ENCODE data around the gene UBE2G2. TPM values are rescaled to one million over a fixed set of nuclear protein-coding genes. Genes with fewer than 3 reads are reported as not detected.

Gene UBE2G2
- total RNA-seq, 6 experiments from 2014 or later = 53.5 to 73.3 (median 61.0) TPM

GRCh38 chr21:44815852-44816628 lies 14.4 kb upstream of the UBE2G2 start:
- no peak for DNase-seq
- Mint-ChIP-seq H3K36me3 (ENCODE audit: low read depth) (peaks cover 11% of the 10 kb centered on the region; the same call in 1 of the 2 replicates), H3K27me3 (ENCODE audit: insufficient read depth) (no peaks in the 10 kb centered on the region; the same call in 1 of the 2 replicates), H3K9me3 (no peaks in the 10 kb centered on the region), H3K4me1 (ENCODE audit: low read depth) (peaks cover 33% of the 10 kb centered on the region), H3K4me3 (peak overlapping the region; percentile 83), H3K27ac (peak overlapping the region; percentile 22; the same call in 1 of the 2 replicates)
- TF ChIP-seq, protein P1, sequence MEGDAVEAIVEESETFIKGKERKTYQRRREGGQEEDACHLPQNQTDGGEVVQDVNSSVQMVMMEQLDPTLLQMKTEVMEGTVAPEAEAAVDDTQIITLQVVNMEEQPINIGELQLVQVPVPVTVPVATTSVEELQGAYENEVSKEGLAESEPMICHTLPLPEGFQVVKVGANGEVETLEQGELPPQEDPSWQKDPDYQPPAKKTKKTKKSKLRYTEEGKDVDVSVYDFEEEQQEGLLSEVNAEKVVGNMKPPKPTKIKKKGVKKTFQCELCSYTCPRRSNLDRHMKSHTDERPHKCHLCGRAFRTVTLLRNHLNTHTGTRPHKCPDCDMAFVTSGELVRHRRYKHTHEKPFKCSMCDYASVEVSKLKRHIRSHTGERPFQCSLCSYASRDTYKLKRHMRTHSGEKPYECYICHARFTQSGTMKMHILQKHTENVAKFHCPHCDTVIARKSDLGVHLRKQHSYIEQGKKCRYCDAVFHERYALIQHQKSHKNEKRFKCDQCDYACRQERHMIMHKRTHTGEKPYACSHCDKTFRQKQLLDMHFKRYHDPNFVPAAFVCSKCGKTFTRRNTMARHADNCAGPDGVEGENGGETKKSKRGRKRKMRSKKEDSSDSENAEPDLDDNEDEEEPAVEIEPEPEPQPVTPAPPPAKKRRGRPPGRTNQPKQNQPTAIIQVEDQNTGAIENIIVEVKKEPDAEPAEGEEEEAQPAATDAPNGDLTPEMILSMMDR (IDR thresholded peaks at IDR 0.05) = no peak

DNA sequence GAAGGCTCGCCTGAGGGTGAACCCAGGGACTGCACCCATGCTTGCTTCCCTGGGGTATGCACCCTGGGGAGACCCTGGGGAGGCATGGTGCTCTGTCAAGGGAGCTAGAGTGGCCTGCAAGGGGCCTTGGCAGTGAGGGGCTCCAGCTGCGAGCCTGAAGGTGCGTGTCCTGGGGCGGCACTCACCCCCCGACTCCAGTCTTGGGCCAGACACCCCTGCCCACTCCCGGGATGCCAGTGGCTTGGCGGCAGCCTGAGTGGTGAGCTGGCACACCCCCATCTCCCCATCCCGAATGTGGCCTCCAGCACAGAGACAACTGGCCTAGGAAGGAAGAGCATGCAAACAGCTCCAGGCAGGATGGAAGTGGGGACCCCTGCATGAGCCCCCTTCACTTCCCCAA lies 13.6 kb upstream of the UBE2G2 start:
- DNase-seq = no peak
- Mint-ChIP-seq H3K4me3 (no peak overlapping the region), H3K36me3 (ENCODE audit: low read depth) (peaks cover 11% of the 10 kb centered on the region; the same call in 1 of the 2 replicates), H3K9me3 (no peaks in the 10 kb centered on the region), H3K4me1 (ENCODE audit: low read depth) (peaks cover 25% of the 10 kb centered on the region), H3K27ac (no peak overlapping the region; the same call in 1 of the 2 replicates), H3K27me3 (ENCODE audit: insufficient read depth) (no peaks in the 10 kb centered on the region; the same call in 1 of the 2 replicates)
- TF ChIP-seq, protein P1 (IDR thresholded peaks at IDR 0.05) = no peak

- Mint-ChIP-seq H3K9me3 (no peaks in the 10 kb centered on the region), H3K36me3 (ENCODE audit: low read depth) (peaks cover 6% of the 10 kb centered on the region; the same call in 1 of the 2 replicates)
These were observed 12.9 kb upstream of the UBE2G2 start for GRCh38 chr21:44814498-44815023.

DNA sequence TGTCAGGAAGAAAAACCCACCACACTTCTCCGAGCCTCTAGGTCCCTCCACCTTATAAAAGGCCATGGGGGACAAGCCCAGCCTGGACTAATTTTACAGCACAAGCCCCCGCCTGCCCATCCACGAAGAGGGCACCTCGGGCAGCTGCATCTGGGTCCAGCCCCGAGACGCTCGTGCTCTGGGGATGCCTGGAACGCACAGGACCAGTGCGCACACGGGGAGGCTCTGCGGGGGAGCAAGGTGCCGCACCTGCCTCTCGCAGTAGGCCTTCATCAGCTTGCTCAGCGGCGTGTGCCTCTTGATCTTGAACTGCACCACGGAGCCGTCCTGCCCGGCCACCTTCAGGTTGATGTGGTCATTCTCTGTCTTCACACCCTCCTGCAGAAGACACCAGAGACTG lies 12.1 kb upstream of the UBE2G2 start:
- H3K36me3 Mint-ChIP-seq (ENCODE audit: low read depth) = 0 out of 2 replicates have a peak, but pooled peaks cover 4% of the 10 kb centered on the region
- DNase-seq = no peak
- H3K4me1 Mint-ChIP-seq (ENCODE audit: low read depth) = peaks cover 19% of the 10 kb centered on the region
- TF ChIP-seq, protein P1 (IDR thresholded peaks at IDR 0.05) = no peak
- no peaks in the 10 kb centered on the region for H3K9me3 Mint-ChIP-seq
- H3K27ac Mint-ChIP-seq = no peak overlapping the region
- H3K27me3 Mint-ChIP-seq (ENCODE audit: insufficient read depth) = no peaks in the 10 kb centered on the region; the same call in 1 of the 2 replicates
- no peak overlapping the region for H3K4me3 Mint-ChIP-seq

More at GRCh38 chr21:44814498-44815023, 12.9 kb upstream of the UBE2G2 start:
- H3K27me3 Mint-ChIP-seq (ENCODE audit: insufficient read depth) = no peaks in the 10 kb centered on the region; the same call in 1 of the 2 replicates
- no peak overlapping the region for H3K27ac Mint-ChIP-seq
- DNase-seq = no peak
- no peak overlapping the region for H3K4me3 Mint-ChIP-seq
- H3K4me1 Mint-ChIP-seq (ENCODE audit: low read depth) = peaks cover 19% of the 10 kb centered on the region
- TF ChIP-seq, protein P1 (IDR thresholded peaks at IDR 0.05) = no peak

- H3K4me3 Mint-ChIP-seq = no peak overlapping the region
- no peaks in the 10 kb centered on the region; the same call in 1 of the 2 replicates for H3K27me3 Mint-ChIP-seq (ENCODE audit: insufficient read depth)
- no peak overlapping the region for H3K27ac Mint-ChIP-seq
- TF ChIP-seq, protein P1 (IDR thresholded peaks at IDR 0.05) = no peak
- no peak for DNase-seq
- H3K4me1 Mint-ChIP-seq (ENCODE audit: low read depth) = peaks cover 19% of the 10 kb centered on the region
- no peaks in the 10 kb centered on the region for H3K9me3 Mint-ChIP-seq
- 0 out of 2 replicates have a peak, but pooled peaks cover 4% of the 10 kb centered on the region for H3K36me3 Mint-ChIP-seq (ENCODE audit: low read depth)
These were observed 11.5 kb upstream of the UBE2G2 start for GRCh38 chr21:44813149-44813548.

Data from HFFc6 (cell line).